ENCODE results near the gene KREMEN2.

DNA sequence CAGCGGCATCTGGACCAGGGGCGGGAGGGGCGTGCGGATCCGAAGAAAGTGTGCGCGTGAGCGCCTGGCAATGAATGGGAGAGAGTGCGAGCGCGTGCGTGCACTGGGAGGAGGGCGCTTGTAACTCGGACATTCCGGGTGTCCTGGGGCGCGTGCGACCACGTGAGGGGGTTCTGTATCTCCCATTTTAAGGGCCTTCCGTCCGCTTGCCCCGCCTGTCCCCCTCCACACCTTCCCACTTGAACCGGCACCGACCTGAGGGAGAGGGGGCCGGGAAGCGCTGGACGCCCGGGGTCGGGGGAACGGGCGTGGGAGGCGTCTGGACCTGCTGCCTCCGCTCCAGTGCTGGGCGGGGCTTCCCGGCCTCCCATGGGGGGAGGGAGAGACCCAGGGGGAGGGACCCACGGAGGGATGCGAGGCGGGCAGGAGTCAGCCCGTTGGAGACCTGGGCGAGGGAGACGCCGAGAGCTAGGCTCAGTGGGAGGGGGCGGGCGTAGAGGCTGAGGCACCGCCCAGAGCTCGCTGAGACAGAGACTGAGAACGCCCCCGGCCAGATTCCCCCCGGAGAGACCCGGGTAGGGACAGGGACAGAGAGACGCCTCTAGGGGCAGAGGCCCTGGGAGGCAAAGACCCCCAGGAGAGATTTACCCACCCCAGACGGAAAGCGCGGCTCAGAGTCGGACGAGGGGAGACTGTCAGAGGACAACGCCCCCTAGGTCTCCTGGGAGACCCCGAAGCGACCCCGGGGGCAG is at the start of gene KREMEN2:
- TF ChIP-seq SNIP1 (IDR thresholded peaks at IDR 0.05; ENCODE audit: low read depth) (no peak), ZNF12 (CRISPR knock-in tag; IDR thresholded peaks at IDR 0.05) (no peak), CBFB (CRISPR knock-in tag; IDR thresholded peaks at IDR 0.05) (no peak), MXI1 (IDR thresholded peaks at IDR 0.05; ENCODE audit: low read depth, low read length) (peak; percentile 59; the same call in 1 of the 2 replicates), MAFF (IDR thresholded peaks at IDR 0.05; ENCODE audit: low read length) (no peak), ZC3H4 (CRISPR knock-in tag; IDR thresholded peaks at IDR 0.05; ENCODE audit: borderline replicate concordance) (no peak), POLR2A (conservative IDR thresholded peaks at IDR 0.05) (peak; percentile 83), POLR2AphosphoS2 (IDR thresholded peaks at IDR 0.05; ENCODE audit: low read length) (no peak)

Data from K562 (cell line).